SJSA1 (cell line): ENCODE results near the gene ZMYM5. TPM values are rescaled to one million over a fixed set of nuclear protein-coding genes. Genes with fewer than 3 reads are reported as not detected.
"Not testable (repeated sequence)": the region's sequence is repeated elsewhere in the genome, so short reads cannot be mapped to it uniquely, and the experiment has no call there.

Source experiments
- DNase-seq, 2 experiments: peaks; one replicate each; pipeline ENCODE4 v3.0.0-alpha.2; 2015 to 2020; ENCODE audit warnings: low spot score in 2 of 2, low read depth in 1 of 2
- H3K27ac ChIP-seq: fragments of 250-450 bp; sonication (Bioruptor Pico); 2 replicates; pipeline ENCODE4 v1.5.1; 2020; ENCODE audit warnings: mild to moderate bottlenecking, moderate library complexity
- H3K27me3 ChIP-seq: fragments of 250-450 bp; sonication (Bioruptor Pico); replicated peaks from 2 replicates; pipeline ENCODE4 v1.5.1; 2020; ENCODE audit warnings: mild to moderate bottlenecking, moderate library complexity
- H3K36me3 ChIP-seq: fragments of 250-450 bp; sonication (Bioruptor Pico); 2 replicates; pipeline ENCODE4 v1.5.1; 2020; ENCODE audit warnings: mild to moderate bottlenecking
- H3K4me1 ChIP-seq: fragments of 250-450 bp; sonication (Bioruptor Pico); replicated peaks from 2 replicates; pipeline ENCODE4 v1.6.1; 2021; ENCODE audit warnings: mild to moderate bottlenecking
- H3K4me3 ChIP-seq: fragments of 250-450 bp; sonication (Bioruptor Pico); 2 replicates; pipeline ENCODE4 v1.5.1; 2020; ENCODE audit warnings: mild to moderate bottlenecking
- H3K9me3 ChIP-seq: fragments of 250-450 bp; sonication (Bioruptor Pico); replicated peaks from 2 replicates; pipeline ENCODE4 v1.5.1; 2020; ENCODE audit warnings: mild to moderate bottlenecking
- total RNA-seq: library from RNA; depleted of rRNA; stranded (reverse); fragments of >200 nt; shearing (Covaris generic); gene quantifications from 2 replicates; pipeline ENCODE4 v1.2.3, GENCODE V29; 2014; rRNA removed

The ZMYM5 gene
- 4.7 and 6.7 TPM in 2 replicates for total RNA-seq

- Histone ChIP-seq H3K27ac (peak within 1 kb of the TSS; percentile 73), H3K36me3 (peaks cover 4% of the 10 kb centered on the region; the same call in 1 of the 2 replicates), H3K4me3 (peak within 1 kb of the TSS; percentile 55), H3K27me3 (no peaks in the 10 kb centered on the region), H3K9me3 (no peaks in the 10 kb centered on the region), H3K4me1 (peaks cover 25% of the 10 kb centered on the region)
- DNase-seq: peak; percentile 96 to 97
These were observed at the start of gene ZMYM5 for GRCh38 chr13:19863323-19864023. TSS of gene ZMYM5 (minus strand) at chr13:19863649. CDS start at chr13:19852180, 11,469 bp downstream.

- Histone ChIP-seq H3K27me3 (no peaks in the 10 kb centered on the region), H3K36me3 (no peaks in the 10 kb centered on the region), H3K9me3 (no peaks in the 10 kb centered on the region), H3K4me1 (no peaks in the 10 kb centered on the region), H3K27ac (no peak overlapping the region), H3K4me3 (no peak overlapping the region)
- DNase-seq: peak in 1 of 2 experiments; percentile 25
These were observed 47.1 kb upstream of the ZMYM5 start for GRCh38 chr13:19910336-19911072.

GRCh38 chr13:19908350-19908986, 45.0 kb upstream of the ZMYM5 start:
- DNase-seq: no peak
- no peaks in the 10 kb centered on the region for H3K9me3 ChIP-seq
- no peak overlapping the region for H3K27ac ChIP-seq
- no peak overlapping the region for H3K4me3 ChIP-seq
- H3K4me1 ChIP-seq: no peaks in the 10 kb centered on the region
- H3K36me3 ChIP-seq: no peaks in the 10 kb centered on the region
- H3K27me3 ChIP-seq: no peaks in the 10 kb centered on the region

GRCh38 chr13:19905487-19906195, 42.2 kb upstream of the ZMYM5 start:
- not testable (repeated sequence) for H3K4me1 ChIP-seq, H3K9me3 ChIP-seq, H3K27me3 ChIP-seq, DNase-seq, H3K4me3 ChIP-seq, H3K27ac ChIP-seq, H3K36me3 ChIP-seq

- no peaks in the 10 kb centered on the region for H3K4me1 ChIP-seq
- H3K4me3 ChIP-seq: no peak overlapping the region
- H3K36me3 ChIP-seq: no peaks in the 10 kb centered on the region
- no peaks in the 10 kb centered on the region for H3K27me3 ChIP-seq
- no peak for DNase-seq
- no peak overlapping the region for H3K27ac ChIP-seq
- H3K9me3 ChIP-seq: no peaks in the 10 kb centered on the region
These were observed 26.6 kb upstream of the ZMYM5 start for GRCh38 chr13:19890030-19890429.

GRCh38 chr13:19888799-19889198, 25.4 kb upstream of the ZMYM5 start:
- Histone ChIP-seq H3K27ac (no peak overlapping the region), H3K9me3 (no peaks in the 10 kb centered on the region), H3K27me3 (no peaks in the 10 kb centered on the region), H3K4me1 (no peaks in the 10 kb centered on the region), H3K36me3 (no peaks in the 10 kb centered on the region), H3K4me3 (no peak overlapping the region)
- DNase-seq: no peak

- Histone ChIP-seq H3K27ac (no peak overlapping the region), H3K36me3 (no peaks in the 10 kb centered on the region), H3K9me3 (no peaks in the 10 kb centered on the region), H3K4me1 (peaks cover 4% of the 10 kb centered on the region; the same call in 1 of the 2 replicates), H3K27me3 (no peaks in the 10 kb centered on the region), H3K4me3 (no peak overlapping the region)
- no peak for DNase-seq
These were observed 18.8 kb upstream of the ZMYM5 start for GRCh38 chr13:19882231-19882630.

GRCh38 chr13:19881641-19882040, 18.2 kb upstream of the ZMYM5 start:
- Histone ChIP-seq H3K4me3 (no peak overlapping the region), H3K4me1 (peaks cover 4% of the 10 kb centered on the region; the same call in 1 of the 2 replicates), H3K27me3 (no peaks in the 10 kb centered on the region), H3K9me3 (no peaks in the 10 kb centered on the region), H3K36me3 (no peaks in the 10 kb centered on the region), H3K27ac (no peak overlapping the region)
- no peak for DNase-seq

GRCh38 chr13:19864746-19865309, 1.4 kb upstream of the ZMYM5 start:
- Histone ChIP-seq H3K4me1 (peaks cover 25% of the 10 kb centered on the region), H3K4me3 (no peak overlapping the region), H3K27me3 (no peaks in the 10 kb centered on the region), H3K27ac (no peak overlapping the region), H3K36me3 (no peaks in the 10 kb centered on the region; the same call in 1 of the 2 replicates), H3K9me3 (no peaks in the 10 kb centered on the region)
- DNase-seq: no peak

- peak in 1 of 2 experiments; percentile 40 for DNase-seq
- H3K4me3 ChIP-seq: peak overlapping the region; percentile 55
- no peaks in the 10 kb centered on the region for H3K9me3 ChIP-seq
- H3K4me1 ChIP-seq: peaks cover 25% of the 10 kb centered on the region
- peaks cover 2% of the 10 kb centered on the region; the same call in 1 of the 2 replicates for H3K36me3 ChIP-seq
- H3K27ac ChIP-seq: peak overlapping the region; percentile 73
- no peaks in the 10 kb centered on the region for H3K27me3 ChIP-seq
These were observed 736 bp upstream of the ZMYM5 start for GRCh38 chr13:19864024-19864745.

GRCh38 chr13:19862481-19863313, 752 bp downstream of the ZMYM5 start:
- H3K9me3 ChIP-seq: no peaks in the 10 kb centered on the region
- H3K4me1 ChIP-seq: peaks cover 25% of the 10 kb centered on the region
- no peaks in the 10 kb centered on the region for H3K27me3 ChIP-seq
- H3K4me3 ChIP-seq: peak overlapping the region; percentile 55
- peak overlapping the region; percentile 68 for H3K27ac ChIP-seq
- H3K36me3 ChIP-seq: peaks cover 4% of the 10 kb centered on the region; the same call in 1 of the 2 replicates
- peak; percentile 39 to 42 for DNase-seq

- H3K27ac ChIP-seq: 0 out of 2 replicates have a peak overlapping the region, but pooled peaks have one; percentile 20
- no peak for DNase-seq
These were observed 1.7 kb downstream of the ZMYM5 start for GRCh38 chr13:19861762-19862161.

More at GRCh38 chr13:19861762-19862161, 1.7 kb downstream of the ZMYM5 start:
- H3K4me3 ChIP-seq: peak overlapping the region; percentile 55
- H3K27me3 ChIP-seq: no peaks in the 10 kb centered on the region
- H3K9me3 ChIP-seq: no peaks in the 10 kb centered on the region
- peaks cover 25% of the 10 kb centered on the region for H3K4me1 ChIP-seq
- peaks cover 8% of the 10 kb centered on the region; the same call in 1 of the 2 replicates for H3K36me3 ChIP-seq
